GM19467 (cell line): Measurements from ENCODE around the gene HNMT.
"Not testable (repeated sequence)": the region's sequence is repeated elsewhere in the genome, so short reads cannot be mapped to it uniquely, and the experiment has no call there.

Experiments used
- ATAC-seq: cut with Tn5 transposase; IDR thresholded peaks from one replicate; pipeline ENCODE4 v1.9.1; 2021; ENCODE audit warnings: mild to moderate bottlenecking, moderate library complexity; ENCODE audit not compliant: unreplicated experiment

The HNMT gene

DNA sequence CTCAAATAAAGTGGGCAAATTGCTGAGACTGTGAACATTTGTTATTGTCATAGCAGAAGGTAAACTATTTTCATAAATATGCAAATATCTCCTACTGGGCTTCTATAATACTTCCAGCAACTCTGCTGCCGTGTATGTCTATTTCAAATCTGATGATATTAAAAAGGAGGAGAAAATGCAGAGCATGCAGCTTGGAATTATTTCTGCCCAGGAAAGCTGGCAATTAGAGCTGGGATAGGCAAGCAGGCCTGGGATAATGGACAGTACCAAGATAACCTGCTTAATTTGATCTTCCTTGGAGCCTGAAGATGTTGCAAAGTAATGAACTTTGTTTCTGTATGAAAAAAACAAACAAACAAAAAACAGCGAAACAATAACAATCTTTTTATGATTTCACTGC lies 72.8 kb downstream of the HNMT start:
- ATAC-seq: no peak

DNA sequence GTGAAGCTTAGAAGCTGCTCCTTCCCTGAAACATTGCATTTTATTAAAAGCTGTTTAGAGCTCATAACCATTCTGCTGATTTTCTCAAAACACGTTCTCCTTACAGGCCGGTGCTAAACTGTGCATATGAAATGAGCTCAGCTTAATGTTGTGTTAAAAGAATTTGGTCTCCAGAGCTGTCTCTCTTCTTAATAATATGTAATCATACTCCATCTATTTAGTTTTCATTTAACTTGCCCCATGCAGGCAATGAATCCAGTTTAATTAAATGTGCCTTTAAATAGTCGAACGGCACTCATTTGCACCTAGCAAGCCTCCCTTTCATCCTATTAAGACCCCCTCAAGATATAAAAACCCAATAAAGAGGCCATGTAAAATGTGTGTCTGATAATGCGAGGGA lies 76.3 kb downstream of the HNMT start:
- no peak for ATAC-seq

DNA sequence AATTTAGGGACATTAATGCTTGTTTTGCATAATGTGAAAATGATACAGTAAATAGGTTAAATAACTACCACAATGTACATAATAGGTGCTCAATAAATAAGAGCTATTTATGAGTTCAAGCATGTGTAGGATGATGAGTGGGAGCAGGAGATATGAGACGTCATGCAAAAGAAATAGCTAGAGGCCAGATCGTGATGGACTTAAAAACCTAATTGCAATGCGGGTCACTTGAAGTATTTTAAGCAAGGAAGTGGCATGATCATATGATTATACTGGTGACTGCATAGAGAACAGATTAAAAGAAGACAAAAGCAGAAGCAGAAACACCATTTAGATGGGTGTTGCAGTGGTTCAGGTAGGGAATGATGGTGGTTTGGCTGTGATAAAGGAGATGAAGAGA lies 78.0 kb downstream of the HNMT start:
- ATAC-seq: no peak

DNA sequence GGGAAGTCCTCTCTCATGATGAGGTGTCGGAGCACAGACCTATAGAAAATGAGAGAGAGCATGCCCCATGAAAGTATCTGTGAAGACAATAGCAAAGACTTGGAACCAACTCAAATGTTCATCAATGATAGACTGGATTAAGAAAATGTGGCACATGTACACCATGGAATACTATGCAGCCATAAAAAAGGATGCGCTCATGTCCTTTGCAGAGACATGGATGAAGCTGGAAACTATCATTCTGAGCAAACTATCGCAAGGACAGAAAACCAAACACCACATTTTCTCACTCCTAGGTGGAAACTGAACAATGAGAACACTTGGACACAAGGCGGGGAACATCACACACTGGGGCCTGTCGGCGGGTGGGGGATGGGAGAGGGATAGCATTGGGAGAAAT lies 79.3 kb downstream of the HNMT start:
- not testable (repeated sequence) for ATAC-seq

DNA sequence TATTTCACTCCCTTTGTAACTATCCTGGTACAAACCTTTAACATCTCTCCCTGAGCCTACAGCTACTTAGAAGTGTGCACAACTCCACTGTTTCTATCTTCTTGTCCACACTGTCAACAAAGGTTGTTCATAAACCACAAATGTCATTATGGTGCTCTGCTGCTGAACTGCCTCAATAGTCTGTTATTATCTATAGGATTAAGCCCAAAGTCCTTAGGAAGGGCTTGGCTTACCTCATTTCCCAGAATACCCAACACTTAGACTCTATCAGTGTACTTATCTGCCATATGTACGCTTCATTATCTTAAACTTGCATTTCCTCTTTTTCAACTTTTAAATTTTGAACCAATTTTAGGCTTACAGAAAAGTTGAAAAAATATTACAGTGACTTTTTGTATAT lies 94.2 kb downstream of the HNMT start:
- no peak for ATAC-seq

DNA sequence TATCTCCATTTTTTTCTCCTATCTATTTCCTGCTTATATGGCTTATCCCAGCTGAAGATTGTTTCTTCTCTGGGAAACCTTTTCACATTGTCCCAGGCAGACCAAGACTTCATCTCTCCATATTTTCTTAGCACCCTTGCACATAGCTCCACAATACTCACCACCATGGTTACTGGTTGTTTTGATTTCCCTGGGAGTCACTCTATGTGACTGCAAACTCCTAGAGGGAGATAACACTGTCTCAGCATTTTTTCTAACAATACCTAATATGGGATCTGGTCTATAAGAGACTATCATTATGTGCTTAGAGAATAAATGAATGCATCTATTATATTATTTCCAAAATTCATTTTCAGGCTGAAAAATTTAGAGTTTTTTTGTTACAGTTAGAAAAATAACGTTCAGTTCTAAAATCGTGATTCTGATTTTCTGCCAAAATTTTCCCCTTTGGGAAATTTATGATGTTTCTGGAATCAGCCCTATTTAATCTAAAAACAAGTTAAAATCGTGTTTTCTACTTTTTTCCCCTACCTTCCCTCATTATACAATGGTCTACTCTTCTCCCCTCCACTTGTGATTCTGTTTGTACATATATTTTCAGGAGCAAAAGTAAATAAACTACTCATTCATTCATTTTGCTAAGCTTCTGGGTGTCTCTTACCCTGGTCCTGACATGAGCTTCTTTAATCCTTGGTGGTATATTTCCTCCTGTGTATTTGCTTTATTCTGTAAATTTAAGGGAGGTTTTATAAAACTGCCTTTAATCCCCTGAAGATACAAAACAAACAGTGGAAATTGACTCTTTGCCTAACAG lies 95.4 kb downstream of the HNMT start:
- ATAC-seq: no peak

DNA sequence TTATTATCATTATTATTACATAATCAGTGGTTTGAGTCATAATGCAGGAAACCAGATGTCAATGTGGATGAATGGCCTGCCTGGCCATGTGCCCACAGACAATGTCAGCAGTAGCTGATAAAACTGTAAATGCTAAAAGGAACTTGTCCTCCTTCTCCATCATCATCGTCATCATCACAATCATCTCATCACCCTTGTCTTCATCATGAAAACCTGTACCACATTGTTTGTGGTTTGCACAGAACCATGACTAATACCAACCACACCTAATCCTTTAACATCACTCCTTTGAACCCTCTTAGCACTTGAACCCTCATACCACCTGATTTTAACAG lies 96.0 kb downstream of the HNMT start:
- ATAC-seq: no peak

DNA sequence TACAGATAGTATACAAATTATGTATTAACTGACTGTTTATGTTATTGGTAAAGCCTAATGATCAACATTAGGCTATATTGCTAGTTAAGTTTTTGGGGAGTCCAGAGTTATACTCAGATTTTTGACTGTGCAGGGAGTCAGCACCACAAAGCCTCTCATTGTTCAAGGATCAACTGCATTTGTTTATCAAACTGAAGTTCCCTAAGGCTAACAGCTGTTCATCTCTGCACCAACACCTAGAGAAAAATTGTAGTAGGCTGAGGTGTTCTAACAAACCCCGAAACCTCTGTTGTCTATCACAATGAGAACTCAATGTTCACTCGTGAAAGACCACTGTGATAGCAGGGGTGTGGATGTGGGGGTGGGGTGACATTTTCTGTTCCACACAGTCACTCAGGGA lies 97.7 kb downstream of the HNMT start:
- no peak for ATAC-seq

DNA sequence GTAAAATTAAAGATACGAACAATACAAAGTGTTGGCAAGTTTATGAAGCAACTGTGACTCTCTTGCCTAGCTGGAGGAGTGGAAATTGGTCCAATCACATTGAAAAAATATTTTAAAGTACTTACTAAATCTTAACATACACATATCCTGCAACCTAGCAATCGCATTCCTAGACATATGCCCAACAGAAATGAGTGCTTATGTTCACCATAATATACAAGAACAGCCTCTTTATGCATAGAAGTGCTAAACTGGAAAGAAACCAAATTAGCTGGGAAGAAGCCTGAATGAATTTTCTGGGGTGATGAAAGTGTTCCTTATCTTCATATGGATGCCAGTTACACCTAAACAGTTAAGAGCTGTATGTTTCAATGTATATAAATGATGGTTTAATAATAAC lies 98.9 kb downstream of the HNMT start:
- ATAC-seq: no peak
